Measurements from ENCODE around the gene PRR18. TPM values are rescaled to one million over a fixed set of nuclear protein-coding genes. Genes with fewer than 3 reads are reported as not detected.

Gene PRR18
- total RNA-seq, 1 experiment from 2014 or later = 0.17 TPM

GRCh38 chr6:166274739-166275370 is 33.3 kb downstream of the PRR18 start:
- no peaks in the 10 kb centered on the region for H3K9me3 ChIP-seq (ENCODE audit: low read depth, low read length, poor library complexity, severe bottlenecking)
- H3K4me1 ChIP-seq (ENCODE audit: insufficient read depth, low read length, poor library complexity, severe bottlenecking) = no peaks in the 10 kb centered on the region
- no peak overlapping the region for H3K4me3 ChIP-seq (ENCODE audit: low read depth, low read length, poor library complexity, severe bottlenecking)
- ChIA-PET POLR2A (ENCODE audit: low non-redundant PET) (no interaction called here), CTCF (no interaction called here)
- no peak overlapping the region for H3K27ac ChIP-seq (ENCODE audit: low read depth, low read length, poor library complexity, severe bottlenecking)
- TF ChIP-seq EZH2 (IDR thresholded peaks at IDR 0.05; ENCODE audit: borderline replicate concordance, low read depth, low read length, poor library complexity, severe bottlenecking) = no peak
- TF ChIP-seq, protein P1, sequence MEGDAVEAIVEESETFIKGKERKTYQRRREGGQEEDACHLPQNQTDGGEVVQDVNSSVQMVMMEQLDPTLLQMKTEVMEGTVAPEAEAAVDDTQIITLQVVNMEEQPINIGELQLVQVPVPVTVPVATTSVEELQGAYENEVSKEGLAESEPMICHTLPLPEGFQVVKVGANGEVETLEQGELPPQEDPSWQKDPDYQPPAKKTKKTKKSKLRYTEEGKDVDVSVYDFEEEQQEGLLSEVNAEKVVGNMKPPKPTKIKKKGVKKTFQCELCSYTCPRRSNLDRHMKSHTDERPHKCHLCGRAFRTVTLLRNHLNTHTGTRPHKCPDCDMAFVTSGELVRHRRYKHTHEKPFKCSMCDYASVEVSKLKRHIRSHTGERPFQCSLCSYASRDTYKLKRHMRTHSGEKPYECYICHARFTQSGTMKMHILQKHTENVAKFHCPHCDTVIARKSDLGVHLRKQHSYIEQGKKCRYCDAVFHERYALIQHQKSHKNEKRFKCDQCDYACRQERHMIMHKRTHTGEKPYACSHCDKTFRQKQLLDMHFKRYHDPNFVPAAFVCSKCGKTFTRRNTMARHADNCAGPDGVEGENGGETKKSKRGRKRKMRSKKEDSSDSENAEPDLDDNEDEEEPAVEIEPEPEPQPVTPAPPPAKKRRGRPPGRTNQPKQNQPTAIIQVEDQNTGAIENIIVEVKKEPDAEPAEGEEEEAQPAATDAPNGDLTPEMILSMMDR (conservative IDR thresholded peaks at IDR 0.05; ENCODE audit: low read depth, low read length) = no peak
- H3K36me3 ChIP-seq (ENCODE audit: insufficient read depth, low read length, poor library complexity, severe bottlenecking) = no peaks in the 10 kb centered on the region
- BruUV-seq (replicated peaks) = no TSS peak
- no peaks in the 10 kb centered on the region for H3K27me3 ChIP-seq (replicated peaks; ENCODE audit: insufficient read depth, low read depth, low read length, poor library complexity)
- DNase-seq (ENCODE audit: low spot score) = no peak
- intact Hi-C loops (cut with micrococcal nuclease; ENCODE audit: unreplicated experiment) = loop anchor here (1.0 to 10.0 kb wide), 4 partner anchors 107 to 500 kb away; partner anchors contain the start of genes MPC1 and RPS6KA2

DNA sequence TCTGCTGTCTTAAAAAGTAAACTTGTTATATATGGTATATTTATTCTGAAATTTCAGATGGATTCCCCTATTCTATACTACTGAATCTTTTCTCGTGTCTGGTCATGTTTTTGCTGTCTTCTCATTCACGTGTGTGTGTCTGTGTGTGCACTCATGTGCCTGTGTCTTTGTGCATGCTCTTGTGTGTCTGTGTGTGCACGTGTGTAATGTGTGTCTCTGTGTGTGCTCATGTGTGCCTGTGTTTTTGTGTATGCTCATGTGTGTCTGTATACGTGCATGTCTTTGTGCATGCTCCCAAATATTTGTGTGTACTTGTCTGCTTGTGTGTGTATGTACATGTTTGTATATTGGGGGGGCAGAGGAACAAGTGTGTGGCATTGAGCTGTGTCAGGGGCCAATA is 34.0 kb downstream of the PRR18 start:
- no peaks in the 10 kb centered on the region for H3K4me1 ChIP-seq (ENCODE audit: insufficient read depth, low read length, poor library complexity, severe bottlenecking)
- CTCF ChIA-PET = no interaction called here
- TF ChIP-seq EZH2 (IDR thresholded peaks at IDR 0.05; ENCODE audit: borderline replicate concordance, low read depth, low read length, poor library complexity, severe bottlenecking) = no peak
- TF ChIP-seq, protein P1 (conservative IDR thresholded peaks at IDR 0.05; ENCODE audit: low read depth, low read length) = no peak
- no peak overlapping the region for H3K4me3 ChIP-seq (ENCODE audit: low read depth, low read length, poor library complexity, severe bottlenecking)
- no peaks in the 10 kb centered on the region for H3K36me3 ChIP-seq (ENCODE audit: insufficient read depth, low read length, poor library complexity, severe bottlenecking)
- POLR2A ChIA-PET (ENCODE audit: low non-redundant PET) = no interaction called here
- H3K27ac ChIP-seq (ENCODE audit: low read depth, low read length, poor library complexity, severe bottlenecking) = no peak overlapping the region
- H3K9me3 ChIP-seq (ENCODE audit: low read depth, low read length, poor library complexity, severe bottlenecking) = no peaks in the 10 kb centered on the region
- intact Hi-C loops (cut with micrococcal nuclease; ENCODE audit: unreplicated experiment) = loop anchor here (10.0 kb wide), 2 partner anchors 351 to 501 kb away; partner anchors contain the start of gene RPS6KA2
- no peak for DNase-seq (ENCODE audit: low spot score)
- no TSS peak for BruUV-seq (replicated peaks)
- peaks cover 1% of the 10 kb centered on the region for H3K27me3 ChIP-seq (replicated peaks; ENCODE audit: insufficient read depth, low read depth, low read length, poor library complexity)

GRCh38 chr6:166271376-166271765 is 36.8 kb downstream of the PRR18 start:
- TF ChIP-seq, protein P1 (conservative IDR thresholded peaks at IDR 0.05; ENCODE audit: low read depth, low read length) = no peak
- TF ChIP-seq EZH2 (IDR thresholded peaks at IDR 0.05; ENCODE audit: borderline replicate concordance, low read depth, low read length, poor library complexity, severe bottlenecking) = no peak
- no TSS peak for BruUV-seq (replicated peaks)
- Histone ChIP-seq H3K27ac (ENCODE audit: low read depth, low read length, poor library complexity, severe bottlenecking) (no peak overlapping the region), H3K4me3 (ENCODE audit: low read depth, low read length, poor library complexity, severe bottlenecking) (no peak overlapping the region), H3K36me3 (ENCODE audit: insufficient read depth, low read length, poor library complexity, severe bottlenecking) (no peaks in the 10 kb centered on the region), H3K27me3 (replicated peaks; ENCODE audit: insufficient read depth, low read depth, low read length, poor library complexity) (peaks cover 8% of the 10 kb centered on the region), H3K4me1 (ENCODE audit: insufficient read depth, low read length, poor library complexity, severe bottlenecking) (no peaks in the 10 kb centered on the region), H3K9me3 (ENCODE audit: low read depth, low read length, poor library complexity, severe bottlenecking) (no peaks in the 10 kb centered on the region)
- no peak for DNase-seq (ENCODE audit: low spot score)
- ChIA-PET POLR2A (ENCODE audit: low non-redundant PET) (no interaction called here), CTCF (no interaction called here)
- intact Hi-C loops (cut with micrococcal nuclease; ENCODE audit: unreplicated experiment) = loop anchor here (10.0 kb wide), 2 partner anchors 353 to 503 kb away; partner anchors contain the start of gene RPS6KA2
